HTERT RPE-1 (cell line): ENCODE data around the gene EZR.
"Not testable (repeated sequence)": the region's sequence is repeated elsewhere in the genome, so short reads cannot be mapped to it uniquely, and the experiment has no call there.

Experiments
- in situ Hi-C: fragments of 300-500 bp; cut with MboI; formaldehyde crosslinking; loops from 4 replicates; pipeline ENCODE4 v1.14.3; 2020; ENCODE audit warnings: low sequenced_read_pairs

Gene EZR

GRCh38 chr6:158843751-158844683, 24.8 kb upstream of the EZR start:
- in situ Hi-C loops, result no loop called here

GRCh38 chr6:158841358-158841757, 22.2 kb upstream of the EZR start:
- in situ Hi-C loops, result no loop called here

GRCh38 chr6:158840465-158840864, 21.3 kb upstream of the EZR start:
- in situ Hi-C loops, result no loop called here

GRCh38 chr6:158839796-158840195, 20.6 kb upstream of the EZR start:
- in situ Hi-C loops, result no loop called here

GRCh38 chr6:158838790-158839189, 19.6 kb upstream of the EZR start:
- in situ Hi-C loops, result not testable (repeated sequence)

GRCh38 chr6:158837684-158838625, 18.8 kb upstream of the EZR start:
- in situ Hi-C loops, result no loop called here

- in situ Hi-C loops, result no loop called here
Measured at GRCh38 chr6:158836625-158837311, 17.6 kb upstream of the EZR start.

GRCh38 chr6:158835616-158836221, 16.6 kb upstream of the EZR start:
- in situ Hi-C loops, result no loop called here

GRCh38 chr6:158834675-158835385, 15.7 kb upstream of the EZR start:
- in situ Hi-C loops, result no loop called here

- in situ Hi-C loops, result not testable (repeated sequence)
Measured at GRCh38 chr6:158832807-158833206, 13.6 kb upstream of the EZR start.

- in situ Hi-C loops, result no loop called here
Measured at GRCh38 chr6:158832026-158832425, 12.9 kb upstream of the EZR start.

- in situ Hi-C loops, result no loop called here
Measured at GRCh38 chr6:158831571-158831970, 12.4 kb upstream of the EZR start.

- in situ Hi-C loops, result no loop called here
Measured at GRCh38 chr6:158830736-158831135, 11.6 kb upstream of the EZR start.

GRCh38 chr6:158828807-158829206, 9.6 kb upstream of the EZR start:
- in situ Hi-C loops, result no loop called here

- in situ Hi-C loops, result no loop called here
Measured at GRCh38 chr6:158826819-158827501, 7.8 kb upstream of the EZR start.

- in situ Hi-C loops, result no loop called here
Measured at GRCh38 chr6:158825951-158826306, 6.8 kb upstream of the EZR start.

- in situ Hi-C loops, result no loop called here
Measured at GRCh38 chr6:158825038-158825950, 6.1 kb upstream of the EZR start.

GRCh38 chr6:158823616-158824015, 4.4 kb upstream of the EZR start:
- in situ Hi-C loops, result not testable (repeated sequence)
